22Rv1 (cell line): ENCODE data around the gene SENP3.
A peak's percentile ranks its signal among the peaks of the same experiment; 100 is the strongest.

Experiments
- CTCF ChIP-seq: fragments of 450-650 bp; IDR thresholded peaks from 2 replicates; pipeline ENCODE4 v1.5.1; 2017; ENCODE audit warnings: mild to moderate bottlenecking
- ZFX ChIP-seq: fragments of 450-650 bp; IDR thresholded peaks from 2 replicates; pipeline ENCODE4 v1.6.1; 2017; ENCODE audit warnings: antibody characterized with exemption, borderline replicate concordance

DNA sequence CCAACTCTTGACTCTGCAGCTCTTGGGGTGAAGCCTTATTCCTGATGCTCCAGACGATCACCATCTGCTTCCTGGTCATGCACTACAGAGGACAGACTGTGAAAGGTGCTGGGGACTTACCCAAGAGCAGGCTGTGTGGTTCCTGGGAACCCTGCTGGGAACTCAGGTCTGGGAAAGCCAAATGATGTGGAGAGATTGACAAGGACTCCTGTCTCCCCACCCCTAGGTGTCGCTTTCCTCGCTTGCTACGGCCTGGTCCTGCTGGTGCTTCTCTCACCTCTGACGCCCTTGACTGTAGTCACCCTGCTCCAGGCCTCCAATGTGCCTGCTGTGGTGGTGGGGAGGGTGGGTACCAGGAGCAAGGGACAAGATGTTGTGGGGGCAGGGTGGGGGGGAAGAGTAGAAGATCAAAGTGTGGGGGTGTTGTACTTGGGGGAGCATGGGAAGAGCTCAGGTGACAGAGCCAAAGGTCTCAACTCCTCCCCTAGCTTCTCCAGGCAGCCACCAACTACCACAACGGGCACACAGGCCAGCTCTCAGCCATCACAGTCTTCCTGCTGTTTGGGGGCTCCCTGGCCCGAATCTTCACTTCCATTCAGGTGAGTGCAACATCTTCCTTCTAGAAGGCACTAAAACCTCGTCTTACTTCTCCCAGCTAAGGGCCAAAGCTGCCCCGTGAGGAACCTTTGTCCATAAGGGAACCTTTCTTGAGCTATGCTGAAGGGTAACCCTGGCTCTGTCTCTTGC lies 25.1 kb downstream of the SENP3 start:
- TF ChIP-seq CTCF: peak; percentile 27
- TF ChIP-seq ZFX: no peak
